ENCODE measurements around the gene LIPE.
"Not testable (repeated sequence)": the region's sequence is repeated elsewhere in the genome, so short reads cannot be mapped to it uniquely, and the experiment has no call there.

The LIPE gene

GRCh38 chr19:42427313-42427712 is at the start of gene LIPE:
TSS of gene LIPE (minus strand) at chr19:42427388. CDS start at chr19:42427149, 239 bp downstream.
- DNase-seq, result peak; percentile 57

- no peak for DNase-seq
Observed at GRCh38 chr19:42475366-42475765, 48.2 kb upstream of the LIPE start.

- DNase-seq, result no peak
Observed at GRCh38 chr19:42474743-42475142, 47.6 kb upstream of the LIPE start.

GRCh38 chr19:42473686-42474085 is 46.5 kb upstream of the LIPE start:
- no peak for DNase-seq

- no peak for DNase-seq
Observed at GRCh38 chr19:42472402-42473147, 45.4 kb upstream of the LIPE start.

- DNase-seq, result no peak
Observed at GRCh38 chr19:42471554-42472249, 44.5 kb upstream of the LIPE start.

GRCh38 chr19:42469311-42470235 is 42.4 kb upstream of the LIPE start:
- no peak for DNase-seq

GRCh38 chr19:42468273-42468796 is 41.1 kb upstream of the LIPE start:
- peak; percentile 43 for DNase-seq

- no peak for DNase-seq
Observed at GRCh38 chr19:42467183-42467760, 40.1 kb upstream of the LIPE start.

- DNase-seq, result no peak
Observed at GRCh38 chr19:42466521-42467182, 39.5 kb upstream of the LIPE start.

GRCh38 chr19:42465827-42466280 is 38.7 kb upstream of the LIPE start:
- DNase-seq, result no peak

- no peak for DNase-seq
Observed at GRCh38 chr19:42461700-42462324, 34.6 kb upstream of the LIPE start.

GRCh38 chr19:42461231-42461630 is 34.0 kb upstream of the LIPE start:
- not testable (repeated sequence) for DNase-seq

GRCh38 chr19:42459926-42460325 is 32.7 kb upstream of the LIPE start:
- DNase-seq, result no peak

- no peak for DNase-seq
Observed at GRCh38 chr19:42455621-42456081, 28.5 kb upstream of the LIPE start.

GRCh38 chr19:42455086-42455485 is 27.9 kb upstream of the LIPE start:
- DNase-seq, result no peak

- DNase-seq, result no peak
Observed at GRCh38 chr19:42452590-42452989, 25.4 kb upstream of the LIPE start.

- peak; percentile 73 for DNase-seq
Observed at GRCh38 chr19:42450314-42450934, 23.2 kb upstream of the LIPE start.

GRCh38 chr19:42448306-42448705 is 21.1 kb upstream of the LIPE start:
- not testable (repeated sequence) for DNase-seq

- no peak for DNase-seq
Observed at GRCh38 chr19:42445948-42446347, 18.8 kb upstream of the LIPE start.

- DNase-seq, result no peak
Observed at GRCh38 chr19:42443944-42444398, 16.8 kb upstream of the LIPE start.

All from NCI-H2171 treated with DMSO at 0.1 percent for 48 hours (cell line).